Peyer's patch (tissue), 4 donors: ENCODE data around the gene ABCD2. TPM values are rescaled to one million over a fixed set of nuclear protein-coding genes. Genes with fewer than 3 reads are reported as not detected.
"Not testable (repeated sequence)": the region's sequence is repeated elsewhere in the genome, so short reads cannot be mapped to it uniquely, and the experiment has no call there.

Experiments used
- DNase-seq, 3 donors: peaks; one replicate each; pipeline ENCODE4 v3.0.0-alpha.2; 2017 to 2019
- H3K27ac ChIP-seq, 4 donors: fragments of 200-600 bp; sonication (generic); one replicate each; pipeline ENCODE4 v1.5.1; 2016 to 2019
- H3K27me3 ChIP-seq, 2 donors: fragments of 200-600 bp; sonication (generic); one replicate each; pipeline ENCODE4 v1.5.1; 2019
- H3K36me3 ChIP-seq, 3 donors: fragments of 200-600 bp; sonication (generic); one replicate each; pipeline ENCODE4 v1.5.1; 2016 to 2019
- H3K4me1 ChIP-seq, 4 donors: fragments of 200-600 bp; sonication (generic); one replicate each; pipeline ENCODE4 v1.5.1; 2016 to 2019
- H3K4me3 ChIP-seq, 4 donors: fragments of 200-600 bp; sonication (generic); 1 replicate in 3 of 4; 2 replicates in 1 of 4; pipeline ENCODE4 v1.5.1; 2016 to 2019; ENCODE audit warnings: mild to moderate bottlenecking in 1 of 4
- H3K9me3 ChIP-seq, 4 donors: fragments of 200-600 bp; sonication (generic); one replicate each; pipeline ENCODE4 v1.5.1; 2016 to 2019; ENCODE audit warnings: mild to moderate bottlenecking in 1 of 4
- CTCF ChIP-seq, 6 experiments: fragments of 450-650 bp in 4 of 6; fragments of 200-600 bp in 2 of 6; sonication (generic) in 1 of 6; IDR thresholded peaks; one replicate each; pipeline ENCODE4 v1.5.1; 2017 to 2019; ENCODE audit warnings: antibody characterized with exemption in 6 of 6, mild to moderate bottlenecking in 3 of 6, moderate library complexity in 1 of 6
- POLR2A ChIP-seq, 2 donors: fragments of 450-650 bp; IDR thresholded peaks; one replicate each; pipeline ENCODE4 v1.5.1; 2017; ENCODE audit warnings: antibody characterized with exemption in 2 of 2, mild to moderate bottlenecking in 2 of 2, moderate library complexity in 2 of 2
- total RNA-seq, 4 donors: library from RNA; depleted of rRNA; stranded (reverse); fragments of >200 nt; gene quantifications; one replicate each; pipeline ENCODE4 v1.1.0, GENCODE V29; 2016

ABCD2 gene
- total RNA-seq, 4 donors from 2014 or later = 0.54 to 1.7 (median 0.88) TPM; not detected in 1

- TF ChIP-seq POLR2A (IDR thresholded peaks at IDR 0.05) (no peak), CTCF (IDR thresholded peaks at IDR 0.05) (no peak)
Measured at GRCh38 chr12:39606712-39607423, 12.7 kb downstream of the ABCD2 start.

GRCh38 chr12:39605996-39606395, 13.6 kb downstream of the ABCD2 start:
- no peak for TF ChIP-seq POLR2A (IDR thresholded peaks at IDR 0.05)
- no peak for TF ChIP-seq CTCF (IDR thresholded peaks at IDR 0.05)
- H3K4me3 ChIP-seq = no peak overlapping the region
- DNase-seq = no peak
- H3K27ac ChIP-seq = no peak overlapping the region
- H3K36me3 ChIP-seq = no peaks in the 10 kb centered on the region
- H3K27me3 ChIP-seq = no peaks in the 10 kb centered on the region
- H3K9me3 ChIP-seq = no peaks in the 10 kb centered on the region
- H3K4me1 ChIP-seq = no peaks in the 10 kb centered on the region

More at GRCh38 chr12:39606712-39607423, 12.7 kb downstream of the ABCD2 start:
- no peaks in the 10 kb centered on the region for H3K4me1 ChIP-seq
- no peaks in the 10 kb centered on the region for H3K27me3 ChIP-seq
- DNase-seq = no peak
- no peak overlapping the region for H3K27ac ChIP-seq
- H3K9me3 ChIP-seq = no peaks in the 10 kb centered on the region
- no peaks in the 10 kb centered on the region for H3K36me3 ChIP-seq
- H3K4me3 ChIP-seq = no peak overlapping the region

DNA sequence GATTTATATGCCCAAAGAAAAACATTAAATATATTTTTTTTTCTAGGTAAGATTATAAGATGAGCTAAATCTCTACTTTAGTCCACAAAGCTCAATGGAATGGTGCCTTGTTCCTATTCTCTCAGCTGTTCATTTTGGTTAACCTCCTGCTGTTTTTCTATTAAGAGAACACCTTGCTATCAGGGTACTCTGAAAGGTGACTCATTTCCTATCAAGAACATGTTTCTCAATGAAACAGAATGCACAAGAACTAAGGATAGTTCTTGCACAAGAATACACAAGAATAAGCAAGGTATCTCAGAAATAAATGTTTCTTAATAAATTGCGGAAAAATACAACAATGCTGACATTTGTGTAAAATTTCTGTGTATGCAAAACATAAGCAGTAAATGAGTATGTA, 14.1 kb downstream of the ABCD2 start:
- Histone ChIP-seq H3K9me3 (no peaks in the 10 kb centered on the region), H3K4me1 (no peaks in the 10 kb centered on the region), H3K27ac (no peak overlapping the region), H3K27me3 (no peaks in the 10 kb centered on the region), H3K4me3 (no peak overlapping the region), H3K36me3 (no peaks in the 10 kb centered on the region)
- TF ChIP-seq POLR2A (IDR thresholded peaks at IDR 0.05) (no peak), CTCF (IDR thresholded peaks at IDR 0.05) (no peak)
- DNase-seq = no peak

GRCh38 chr12:39603065-39603464, 16.5 kb downstream of the ABCD2 start:
- no peak overlapping the region for H3K4me3 ChIP-seq
- no peak for DNase-seq
- no peak overlapping the region for H3K27ac ChIP-seq
- no peaks in the 10 kb centered on the region for H3K4me1 ChIP-seq
- H3K36me3 ChIP-seq = no peaks in the 10 kb centered on the region
- H3K9me3 ChIP-seq = no peaks in the 10 kb centered on the region
- H3K27me3 ChIP-seq = no peaks in the 10 kb centered on the region
- TF ChIP-seq POLR2A (IDR thresholded peaks at IDR 0.05) (no peak), CTCF (IDR thresholded peaks at IDR 0.05) (no peak)

GRCh38 chr12:39601951-39602350, 17.7 kb downstream of the ABCD2 start:
- not testable (repeated sequence) for H3K27me3 ChIP-seq, H3K9me3 ChIP-seq, DNase-seq, H3K4me1 ChIP-seq, H3K4me3 ChIP-seq, H3K36me3 ChIP-seq, H3K27ac ChIP-seq

- Histone ChIP-seq H3K9me3 (no peaks in the 10 kb centered on the region), H3K4me1 (no peaks in the 10 kb centered on the region), H3K36me3 (no peaks in the 10 kb centered on the region), H3K27ac (no peak overlapping the region), H3K4me3 (no peak overlapping the region), H3K27me3 (no peaks in the 10 kb centered on the region)
- no peak for DNase-seq
- TF ChIP-seq POLR2A (IDR thresholded peaks at IDR 0.05) = no peak
- no peak for TF ChIP-seq CTCF (IDR thresholded peaks at IDR 0.05)
Measured at GRCh38 chr12:39595928-39596327, 23.7 kb downstream of the ABCD2 start.
